H1 (cell line): ENCODE measurements around the gene GDPD5. TPM values are rescaled to one million over a fixed set of nuclear protein-coding genes. Genes with fewer than 3 reads are reported as not detected.

Experiments
- CHD7 ChIP-seq: fragments of 300-600 bp; sonication (generic); IDR thresholded peaks from 2 replicates; pipeline ENCODE4 v1.7.1; 2012; ENCODE audit warnings: low read length, moderate library complexity, mild to moderate bottlenecking, inconsistent platforms; ENCODE audit not compliant: insufficient replicate concordance
- SP2 ChIP-seq: IDR thresholded peaks from 2 replicates; pipeline ENCODE4 v1.6.1; 2012; ENCODE audit warnings: mild to moderate bottlenecking, low read length, inconsistent platforms
- SP4 ChIP-seq: IDR thresholded peaks from 2 replicates; pipeline ENCODE4 v1.6.1; 2012; ENCODE audit warnings: low read length, inconsistent platforms
- polyA plus RNA-seq, 7 experiments: library from polyadenylated mRNA; depleted of rRNA in 3 of 7; stranded (reverse) in 5 of 7; unstranded in 2 of 7; fragments of >200 nt in 5 of 7; fragments of 200-250 nt in 2 of 7; gene quantifications; 1 replicate in 5 of 7; 2 replicates in 1 of 7; 4 replicates in 1 of 7; pipeline versions ENCODE4 v1.2.1 to v1.2.3, GENCODE V29; 2011 to 2013; ENCODE audit warnings: missing spikeins in 2 of 7, mixed read lengths in 2 of 7
- total RNA-seq: library from RNA; stranded (reverse); fragmentation: NEBNext Ultra II Directional; extraction: Animal tissue kit (Norgen Biotek cat#: 25700); gene quantifications from 2 replicates; pipeline ENCODE4 v1.2.1, GENCODE V29; 2021

Gene GDPD5
- total and polyA plus RNA-seq, 2 of the 8 experiments (the other 6 are each of a cell fraction or from before 2014, with no cell fraction given), result 7.8 to 8.6 TPM

- TF ChIP-seq CHD7 (no peak), SP2 (no peak), SP4 (no peak)
- TF ChIP-seq, all 59 proteins: peak for 0
Measured at GRCh38 chr11:75491465-75491864, 34.3 kb downstream of the GDPD5 start (continued).
